Lower lobe of right lung (tissue), 2 donors: ENCODE measurements around the gene LRRC49. TPM values are rescaled to one million over a fixed set of nuclear protein-coding genes. Genes with fewer than 3 reads are reported as not detected.

Source experiments
- ATAC-seq, 2 donors: fragments of 200-7000 bp; cut with Tn5 transposase; one replicate each; pipeline ENCODE4 v1.9.1; 2020 to 2022; ENCODE audit warnings: mild to moderate bottlenecking in 2 of 2, moderate library complexity in 2 of 2
- DNase-seq: peaks from one replicate; pipeline ENCODE4 v3.0.0-alpha.2; 2020
- H3K27ac ChIP-seq: fragments of 200-600 bp; one replicate; pipeline ENCODE4 v1.8.0; 2022
- H3K27me3 ChIP-seq: fragments of 200-600 bp; one replicate; pipeline ENCODE4 v1.8.0; 2022; ENCODE audit warnings: low read depth
- H3K36me3 ChIP-seq: fragments of 200-600 bp; one replicate; pipeline ENCODE4 v1.8.0; 2022; ENCODE audit warnings: mild to moderate bottlenecking
- H3K4me1 ChIP-seq: fragments of 200-600 bp; one replicate; pipeline ENCODE4 v1.8.0; 2022
- H3K4me3 ChIP-seq: fragments of 200-600 bp; one replicate; pipeline ENCODE4 v1.8.0; 2022; ENCODE audit warnings: mild to moderate bottlenecking
- H3K9me3 ChIP-seq: fragments of 200-600 bp; one replicate; pipeline ENCODE4 v1.8.0; 2022
- CTCF ChIP-seq: fragments of 200-600 bp; IDR thresholded peaks from one replicate; pipeline ENCODE4 v1.8.0; 2022; ENCODE audit warnings: antibody characterized with exemption, mild to moderate bottlenecking
- intact Hi-C: fragments of 100-400 bp; cut with DNase I; formaldehyde crosslinking; loops from one replicate; pipeline ENCODE4 v1.11.0; 2022
- total RNA-seq: library from RNA; stranded (reverse); fragmentation: NEBNext Ultra II Directional; extraction: Animal tissue kit (Norgen Biotek cat#: 25700); gene quantifications from one replicate; pipeline ENCODE4 v1.2.1, GENCODE V29; 2021
- donor health status: DM: no; HTN: yes; CAD: no; lungs with severe emphysema.

The LRRC49 gene
- total RNA-seq, 1 donor from 2014 or later = 7.3 TPM

DNA sequence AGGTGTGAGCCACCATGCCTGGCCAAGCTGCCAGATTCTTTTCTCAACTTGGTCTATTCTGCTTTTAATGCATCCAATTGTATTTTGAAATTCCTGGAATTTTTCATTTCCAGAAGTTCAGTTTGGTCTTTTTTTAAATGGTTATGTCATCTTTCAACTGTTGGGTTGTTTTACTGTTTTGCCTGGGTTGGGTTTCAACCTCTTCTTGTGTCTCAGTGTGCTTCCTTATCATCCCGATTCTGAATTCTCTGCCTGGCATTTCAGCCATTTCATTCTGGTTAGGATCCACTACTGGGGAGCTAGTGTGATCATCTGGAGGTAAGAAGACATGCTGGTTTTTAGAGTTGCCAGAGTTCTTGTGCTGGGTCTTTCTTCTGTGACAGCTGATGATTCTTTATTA lies 61.5 kb downstream of the LRRC49 start:
- Histone ChIP-seq H3K4me1 (no peaks in the 10 kb centered on the region), H3K27me3 (no peaks in the 10 kb centered on the region), H3K27ac (no peak overlapping the region), H3K9me3 (peaks cover 11% of the 10 kb centered on the region), H3K36me3 (no peaks in the 10 kb centered on the region), H3K4me3 (no peak overlapping the region)
- DNase-seq (no peak), ATAC-seq (no peak)
- TF ChIP-seq CTCF = no peak
- intact Hi-C loops = no loop called here

DNA sequence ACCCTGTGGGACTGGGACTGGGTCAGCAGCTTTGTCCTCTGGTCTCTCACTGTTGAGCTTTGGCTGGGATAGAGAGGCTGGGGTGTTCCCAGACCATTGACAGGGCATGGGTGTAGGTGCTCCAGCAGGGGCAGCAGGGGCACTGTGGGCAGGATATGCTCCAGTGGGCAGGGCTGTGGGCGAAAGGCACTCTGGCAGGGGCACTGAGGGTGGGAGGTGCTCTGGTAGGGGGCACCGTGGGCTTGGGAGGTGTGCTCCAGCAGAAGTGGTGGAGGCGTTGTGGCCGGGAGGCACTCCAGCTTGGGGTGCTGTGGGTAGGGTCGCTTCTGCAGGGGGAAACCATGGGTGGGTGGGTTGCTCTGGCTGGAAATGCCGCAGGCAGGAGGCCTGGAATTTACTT lies 62.1 kb downstream of the LRRC49 start:
- TF ChIP-seq CTCF = no peak
- H3K4me3 ChIP-seq = no peak overlapping the region
- no peak for ATAC-seq
- no peaks in the 10 kb centered on the region for H3K27me3 ChIP-seq
- intact Hi-C loops = no loop called here
- H3K9me3 ChIP-seq = peaks cover 11% of the 10 kb centered on the region
- H3K36me3 ChIP-seq = no peaks in the 10 kb centered on the region
- no peak for DNase-seq
- no peaks in the 10 kb centered on the region for H3K4me1 ChIP-seq
- no peak overlapping the region for H3K27ac ChIP-seq

GRCh38 chr15:70955151-70955550 lies 62.5 kb downstream of the LRRC49 start:
- Histone ChIP-seq H3K4me3 (no peak overlapping the region), H3K36me3 (no peaks in the 10 kb centered on the region), H3K9me3 (peaks cover 11% of the 10 kb centered on the region), H3K27ac (no peak overlapping the region), H3K27me3 (no peaks in the 10 kb centered on the region), H3K4me1 (no peaks in the 10 kb centered on the region)
- ATAC-seq (no peak), DNase-seq (no peak)
- intact Hi-C loops = no loop called here
- no peak for TF ChIP-seq CTCF

- DNase-seq (no peak), ATAC-seq (no peak)
- peaks cover 5% of the 10 kb centered on the region for H3K9me3 ChIP-seq
- intact Hi-C loops = no loop called here
- H3K4me3 ChIP-seq = no peak overlapping the region
- H3K27ac ChIP-seq = no peak overlapping the region
- no peaks in the 10 kb centered on the region for H3K4me1 ChIP-seq
- no peak for TF ChIP-seq CTCF
- H3K27me3 ChIP-seq = no peaks in the 10 kb centered on the region
- H3K36me3 ChIP-seq = no peaks in the 10 kb centered on the region
Observed at GRCh38 chr15:70956201-70956995, 63.8 kb downstream of the LRRC49 start.

DNA sequence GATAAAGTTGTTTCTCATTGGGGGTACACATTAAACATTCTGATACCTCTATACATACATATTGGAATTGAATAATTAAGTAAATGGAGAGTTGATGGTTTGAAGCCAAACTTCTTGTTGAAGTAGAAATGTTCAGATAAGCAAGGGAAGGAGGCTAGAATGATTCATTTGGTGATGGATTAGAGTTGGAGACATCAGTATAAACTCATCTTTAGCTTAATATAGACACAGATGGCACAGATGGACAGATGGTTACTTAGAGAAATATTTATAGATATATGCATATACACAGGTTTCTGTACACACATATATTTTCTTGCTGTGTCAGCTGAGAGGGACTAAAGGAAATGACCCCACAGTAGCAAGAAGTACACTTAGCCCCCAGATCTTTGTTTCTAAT lies 69.5 kb downstream of the LRRC49 start:
- no peak for TF ChIP-seq CTCF
- intact Hi-C loops = no loop called here
- Histone ChIP-seq H3K36me3 (peaks cover 4% of the 10 kb centered on the region), H3K27me3 (no peaks in the 10 kb centered on the region), H3K9me3 (no peaks in the 10 kb centered on the region), H3K4me3 (no peak overlapping the region), H3K27ac (no peak overlapping the region), H3K4me1 (no peaks in the 10 kb centered on the region)
- ATAC-seq = no peak
- no peak for DNase-seq
